ENCODE results near the gene DNAH17. TPM values are rescaled to one million over a fixed set of nuclear protein-coding genes. Genes with fewer than 3 reads are reported as not detected.

The DNAH17 gene
- total RNA-seq, 4 donors from 2014 or later = under 0.01 TPM; not detected in 2

DNA sequence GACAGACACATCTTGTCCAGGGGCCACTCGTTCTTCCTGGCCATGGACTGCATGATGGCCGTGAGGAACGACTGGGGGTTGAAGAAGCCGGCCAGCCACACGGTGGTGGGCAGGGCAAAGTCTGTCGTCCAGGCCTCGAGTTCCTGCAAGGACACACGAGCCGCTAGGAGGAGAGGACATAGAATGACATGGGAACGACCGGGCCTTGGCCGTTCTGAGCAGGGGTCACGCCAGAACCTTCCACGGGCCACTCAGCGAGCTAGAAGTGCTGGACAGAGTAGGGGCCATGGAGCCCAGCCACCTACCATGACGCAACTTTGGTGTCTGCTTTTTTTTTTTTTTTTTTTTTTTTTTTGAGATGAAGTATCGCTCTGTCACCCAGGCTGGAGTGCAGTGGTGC, 151.8 kb downstream of the DNAH17 start:
- H3K9me3 ChIP-seq = no peaks in the 10 kb centered on the region
- peaks cover 0 to 86% (median 4%) of the 10 kb centered on the region in 3 donors for H3K36me3 ChIP-seq
- H3K4me3 ChIP-seq = no peak overlapping the region
- WGBS, 2 donors = 82 to 84% methylated on average over 17 of the region's 17 CpGs
- H3K4me1 ChIP-seq = peaks cover 0 to 31% (median 7%) of the 10 kb centered on the region in 4 donors
- H3K27ac ChIP-seq = no peak overlapping the region
- no peak for DNase-seq (ENCODE audit: low spot score in 2 of 2)
- TF ChIP-seq POLR2A (IDR thresholded peaks at IDR 0.05) (no peak), EP300 (IDR thresholded peaks at IDR 0.05) (no peak)
- TF ChIP-seq, protein P1, sequence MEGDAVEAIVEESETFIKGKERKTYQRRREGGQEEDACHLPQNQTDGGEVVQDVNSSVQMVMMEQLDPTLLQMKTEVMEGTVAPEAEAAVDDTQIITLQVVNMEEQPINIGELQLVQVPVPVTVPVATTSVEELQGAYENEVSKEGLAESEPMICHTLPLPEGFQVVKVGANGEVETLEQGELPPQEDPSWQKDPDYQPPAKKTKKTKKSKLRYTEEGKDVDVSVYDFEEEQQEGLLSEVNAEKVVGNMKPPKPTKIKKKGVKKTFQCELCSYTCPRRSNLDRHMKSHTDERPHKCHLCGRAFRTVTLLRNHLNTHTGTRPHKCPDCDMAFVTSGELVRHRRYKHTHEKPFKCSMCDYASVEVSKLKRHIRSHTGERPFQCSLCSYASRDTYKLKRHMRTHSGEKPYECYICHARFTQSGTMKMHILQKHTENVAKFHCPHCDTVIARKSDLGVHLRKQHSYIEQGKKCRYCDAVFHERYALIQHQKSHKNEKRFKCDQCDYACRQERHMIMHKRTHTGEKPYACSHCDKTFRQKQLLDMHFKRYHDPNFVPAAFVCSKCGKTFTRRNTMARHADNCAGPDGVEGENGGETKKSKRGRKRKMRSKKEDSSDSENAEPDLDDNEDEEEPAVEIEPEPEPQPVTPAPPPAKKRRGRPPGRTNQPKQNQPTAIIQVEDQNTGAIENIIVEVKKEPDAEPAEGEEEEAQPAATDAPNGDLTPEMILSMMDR (IDR thresholded peaks at IDR 0.05) = no peak
- no peaks in the 10 kb centered on the region for H3K27me3 ChIP-seq

DNA sequence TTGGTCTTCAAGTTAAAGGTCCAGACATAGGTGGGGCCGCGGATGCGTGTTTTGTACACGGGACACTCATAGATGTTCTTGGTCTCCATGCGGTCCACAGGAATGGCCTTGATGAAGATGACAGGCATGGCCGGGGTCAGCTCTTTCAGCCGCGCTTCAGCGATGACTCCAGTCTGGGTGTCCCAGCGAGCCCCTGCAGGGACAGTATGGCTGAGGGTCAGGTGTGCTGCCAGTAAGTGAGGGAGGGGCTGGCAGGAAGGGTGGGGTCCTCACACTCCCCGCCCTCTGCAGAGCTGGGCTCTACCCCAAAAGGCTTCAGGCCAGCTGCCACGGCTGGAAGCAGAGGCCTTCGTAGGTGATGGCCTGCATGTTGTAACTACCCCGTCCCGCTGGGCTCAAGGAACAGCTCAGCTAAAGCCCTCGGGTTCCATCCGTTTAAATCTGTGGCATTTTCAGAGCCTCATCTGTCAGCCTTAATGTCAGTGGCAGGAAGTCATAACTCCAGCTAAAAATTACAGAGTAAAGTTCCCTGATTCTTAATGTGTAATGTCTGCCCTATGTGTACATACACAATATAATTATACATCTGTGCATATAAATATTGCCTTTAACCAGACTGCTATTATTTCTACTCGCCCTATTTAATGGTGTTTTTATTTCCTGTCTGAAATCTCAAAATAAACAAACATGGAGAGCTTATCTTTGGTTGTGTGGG, 153.1 kb downstream of the DNAH17 start:
- 80 to 82% methylated on average over 18 of the region's 18 CpGs for WGBS, 2 donors
- no peaks in the 10 kb centered on the region for H3K9me3 ChIP-seq
- peaks cover 0 to 40% (median 14%) of the 10 kb centered on the region in 4 donors for H3K4me1 ChIP-seq
- no peak overlapping the region for H3K4me3 ChIP-seq
- no peak for DNase-seq (ENCODE audit: low spot score in 2 of 2)
- no peak overlapping the region for H3K27ac ChIP-seq
- TF ChIP-seq POLR2A (IDR thresholded peaks at IDR 0.05) = no peak
- peaks cover 0 to 88% (median 11%) of the 10 kb centered on the region in 3 donors for H3K36me3 ChIP-seq
- no peaks in the 10 kb centered on the region for H3K27me3 ChIP-seq

DNA sequence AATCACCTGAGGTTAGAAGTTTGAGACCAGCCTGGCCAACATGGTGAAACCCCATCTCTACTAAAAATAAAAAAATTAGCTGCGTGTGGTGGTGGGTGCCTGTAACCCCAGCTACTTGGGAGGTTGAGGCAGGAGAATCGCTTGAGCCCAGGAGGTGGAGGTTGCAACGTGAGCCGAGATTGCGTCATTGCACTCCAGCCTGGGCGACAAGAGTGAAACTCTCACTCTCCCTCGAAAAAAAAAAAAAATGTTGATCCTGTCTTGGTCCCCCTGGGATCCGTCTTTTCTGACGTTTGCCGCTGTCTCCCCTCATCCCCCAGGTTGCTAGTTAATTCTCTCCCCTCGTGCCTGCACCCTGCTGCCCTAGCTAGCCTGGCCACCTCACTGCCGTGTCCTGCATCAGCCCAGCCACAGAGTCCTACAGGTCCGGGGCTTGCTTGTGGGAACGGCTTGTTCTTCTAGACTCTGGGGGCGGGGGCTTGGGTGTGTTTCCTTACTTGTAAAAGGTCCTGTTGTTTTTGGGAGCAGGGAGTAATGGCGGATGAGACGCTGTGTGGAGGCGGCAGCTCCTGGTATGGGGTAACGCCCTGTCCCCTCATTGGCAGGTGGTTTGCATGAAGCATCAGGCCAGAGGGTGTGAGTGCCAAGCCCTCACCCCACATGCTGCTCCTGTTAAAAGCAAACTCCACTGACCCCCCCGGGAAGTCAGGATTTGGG, 154.2 kb downstream of the DNAH17 start:
- 79 to 82% methylated on average over 20 of the region's 20 CpGs for WGBS, 2 donors
- H3K4me3 ChIP-seq = no peak overlapping the region
- H3K27ac ChIP-seq = no peak overlapping the region
- peaks cover 0 to 81% (median 11%) of the 10 kb centered on the region in 3 donors for H3K36me3 ChIP-seq
- TF ChIP-seq, protein P1 (IDR thresholded peaks at IDR 0.05) = no peak
- no peak for TF ChIP-seq POLR2A (IDR thresholded peaks at IDR 0.05)
- TF ChIP-seq EP300 (IDR thresholded peaks at IDR 0.05) = no peak
- DNase-seq (ENCODE audit: low spot score in 2 of 2) = no peak
- peaks cover 0 to 31% (median 14%) of the 10 kb centered on the region in 4 donors for H3K4me1 ChIP-seq
- no peaks in the 10 kb centered on the region for H3K27me3 ChIP-seq
- H3K9me3 ChIP-seq = no peaks in the 10 kb centered on the region

DNA sequence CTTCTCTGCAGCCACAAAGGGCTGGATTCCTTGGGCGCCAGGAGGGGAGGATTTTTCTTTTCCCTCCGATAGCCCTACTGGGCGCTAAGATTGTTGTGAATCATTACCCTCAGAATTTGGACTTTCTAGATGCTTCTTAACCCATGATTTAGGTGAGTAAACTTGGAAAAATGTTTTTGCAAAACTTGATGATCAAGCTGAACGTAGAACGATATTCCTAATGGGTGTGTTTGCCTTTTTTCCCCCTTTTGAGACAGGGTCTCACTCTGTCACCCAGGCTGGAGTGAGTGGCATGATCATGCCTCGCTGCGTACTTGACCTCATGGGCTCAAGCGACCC, 155.0 kb downstream of the DNAH17 start:
- H3K36me3 ChIP-seq = peaks cover 0 to 74% (median 11%) of the 10 kb centered on the region in 3 donors
- no peaks in the 10 kb centered on the region for H3K9me3 ChIP-seq
- DNase-seq (ENCODE audit: low spot score in 2 of 2) = no peak
- H3K4me3 ChIP-seq = no peak overlapping the region
- peaks cover 0 to 37% (median 17%) of the 10 kb centered on the region in 4 donors for H3K4me1 ChIP-seq
- no peaks in the 10 kb centered on the region for H3K27me3 ChIP-seq
- TF ChIP-seq, protein P1 (IDR thresholded peaks at IDR 0.05) = no peak
- TF ChIP-seq EP300 (IDR thresholded peaks at IDR 0.05) = no peak
- TF ChIP-seq POLR2A (IDR thresholded peaks at IDR 0.05) = no peak
- no peak overlapping the region for H3K27ac ChIP-seq
- 67 to 68% methylated on average over 8 of the region's 8 CpGs for WGBS, 2 donors

DNA sequence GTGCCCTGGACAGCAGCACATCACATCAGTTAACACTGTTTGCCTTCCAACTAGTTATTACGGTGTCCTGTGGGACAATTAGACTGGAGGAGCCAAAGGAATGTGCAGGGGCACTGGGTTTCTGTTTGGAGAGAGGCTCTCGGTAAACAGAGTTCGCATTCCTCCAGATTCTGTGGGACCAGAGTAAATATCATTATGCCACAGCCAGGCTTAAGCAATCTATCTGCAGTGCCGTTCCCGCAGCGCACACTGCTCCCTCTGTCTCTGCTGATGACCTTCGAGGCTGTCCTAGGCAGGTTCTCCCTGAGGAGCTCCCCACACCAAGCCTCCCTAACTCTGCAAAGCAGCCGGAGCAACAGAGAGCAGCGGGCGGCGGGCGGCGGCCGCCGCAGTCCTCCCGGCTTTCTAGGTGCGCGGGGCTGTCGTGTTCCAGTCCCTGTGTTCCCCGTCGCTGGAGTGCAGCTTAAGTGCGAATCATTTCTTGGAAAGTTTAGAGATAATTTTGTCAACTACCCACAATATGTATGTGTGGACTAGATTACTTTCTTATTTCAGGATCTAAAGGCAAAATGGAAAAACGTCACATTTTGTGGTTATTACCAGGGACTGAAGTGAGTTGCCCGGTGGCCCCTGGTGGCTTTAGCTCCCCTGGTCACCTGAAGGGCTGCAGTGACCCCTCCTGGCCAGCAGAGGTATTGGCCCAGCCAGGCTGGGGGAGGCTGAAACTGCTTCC, 155.5 kb downstream of the DNAH17 start:
- 60 to 64% methylated on average over 24 of the region's 24 CpGs for WGBS, 2 donors
- peaks cover 0 to 42% (median 20%) of the 10 kb centered on the region in 4 donors for H3K4me1 ChIP-seq
- TF ChIP-seq EP300 (IDR thresholded peaks at IDR 0.05) = no peak
- TF ChIP-seq POLR2A (IDR thresholded peaks at IDR 0.05) = no peak
- TF ChIP-seq, protein P1 (IDR thresholded peaks at IDR 0.05) = peak; percentile 95 to 98 (median 96)

More for the DNA sequence above, 155.5 kb downstream of the DNAH17 start:
- H3K27ac ChIP-seq = peak overlapping the region in 1 of 4 donors; percentile 9
- H3K9me3 ChIP-seq = no peaks in the 10 kb centered on the region
- H3K36me3 ChIP-seq = peaks cover 0 to 69% (median 11%) of the 10 kb centered on the region in 3 donors
- no peak overlapping the region for H3K4me3 ChIP-seq
- H3K27me3 ChIP-seq = no peaks in the 10 kb centered on the region
- DNase-seq (ENCODE audit: low spot score in 2 of 2) = peak; percentile 50 to 80
